Posterior vena cava (tissue), 2 donors: ENCODE measurements around the gene SYNPR. TPM values are rescaled to one million over a fixed set of nuclear protein-coding genes. Genes with fewer than 3 reads are reported as not detected.

Experiments used
- DNase-seq: peaks from one replicate; pipeline ENCODE4 v3.0.0-alpha.2; 2020; ENCODE audit warnings: low spot score
- intact Hi-C, 2 donors: fragments of 100-400 bp; cut with DNase I; formaldehyde crosslinking; loops; one replicate each; pipeline versions ENCODE4 v1.14.1 to v1.14.2; 2022 to 2023
- total RNA-seq, 2 donors: library from RNA; stranded (reverse); fragmentation: NEBNext Ultra II Directional; extraction: Animal tissue kit (Norgen Biotek cat#: 25700); gene quantifications; one replicate each; pipeline ENCODE4 v1.2.1, GENCODE V29; 2021
- donor health status: DM: yes; HTN: yes; CAD: no.
- donor health status: DM: yes; HTN: yes; CAD: no.

The SYNPR gene
- total RNA-seq, 2 donors from 2014 or later = not detected

DNA sequence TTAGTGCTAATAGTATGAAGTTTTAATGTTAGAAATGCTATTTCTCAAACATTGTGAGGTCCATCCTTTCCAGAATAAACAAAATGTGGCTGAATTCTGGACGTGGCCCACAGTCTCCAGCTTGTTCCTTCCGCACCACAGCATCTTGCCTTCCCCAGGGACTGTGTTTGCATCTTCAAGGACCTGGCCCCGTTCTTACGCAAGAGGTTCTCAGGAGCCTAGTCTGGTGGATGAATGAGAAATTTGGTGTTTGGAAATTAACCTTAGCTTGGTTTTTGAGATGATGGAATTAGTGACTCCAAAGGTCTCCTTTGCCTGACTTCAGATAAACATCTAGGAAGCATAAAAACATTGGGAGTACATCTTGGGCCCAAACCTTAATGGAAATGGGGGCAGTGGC is 18.1 kb downstream of the SYNPR start:
- no peak for DNase-seq
- intact Hi-C loops = no loop called here

DNA sequence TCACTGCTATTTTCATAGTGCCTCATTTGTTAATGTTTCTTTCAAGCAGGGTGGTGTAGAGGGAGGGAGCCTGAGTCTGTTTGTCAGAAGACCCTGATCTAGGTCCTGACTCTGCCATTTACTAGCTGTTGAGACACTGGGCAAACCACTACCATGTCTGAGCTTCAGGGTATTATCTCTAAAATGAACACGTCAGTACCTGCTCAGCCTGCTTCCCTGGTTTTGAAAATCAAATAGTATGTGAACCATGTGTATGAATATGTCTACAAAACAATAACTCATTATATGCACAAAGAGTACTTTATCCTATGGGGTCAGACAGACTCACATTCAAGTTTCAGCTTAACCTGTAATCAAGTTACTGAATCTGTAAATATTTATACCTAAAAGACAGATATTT is 25.1 kb downstream of the SYNPR start:
- no peak for DNase-seq
- intact Hi-C loops = no loop called here

DNA sequence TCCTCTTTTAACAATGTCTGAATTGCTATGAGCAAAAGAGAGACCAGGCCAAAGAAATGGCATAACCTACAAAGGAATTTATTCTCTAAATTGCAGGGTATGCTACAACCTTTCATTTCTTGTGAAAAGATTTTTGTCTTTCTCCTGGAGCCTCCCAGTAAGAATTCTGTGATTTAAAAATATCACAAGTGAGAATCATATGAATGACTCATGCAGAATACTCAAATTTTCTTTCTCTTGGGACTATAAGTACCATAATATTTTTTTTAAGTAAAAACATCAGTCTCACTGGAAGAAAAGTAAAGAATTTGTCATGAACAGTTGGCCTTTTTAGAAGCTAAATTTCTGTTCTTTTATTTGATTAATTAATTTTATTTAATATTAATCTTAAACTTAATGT is 26.3 kb downstream of the SYNPR start:
- no peak for DNase-seq
- intact Hi-C loops = no loop called here

DNA sequence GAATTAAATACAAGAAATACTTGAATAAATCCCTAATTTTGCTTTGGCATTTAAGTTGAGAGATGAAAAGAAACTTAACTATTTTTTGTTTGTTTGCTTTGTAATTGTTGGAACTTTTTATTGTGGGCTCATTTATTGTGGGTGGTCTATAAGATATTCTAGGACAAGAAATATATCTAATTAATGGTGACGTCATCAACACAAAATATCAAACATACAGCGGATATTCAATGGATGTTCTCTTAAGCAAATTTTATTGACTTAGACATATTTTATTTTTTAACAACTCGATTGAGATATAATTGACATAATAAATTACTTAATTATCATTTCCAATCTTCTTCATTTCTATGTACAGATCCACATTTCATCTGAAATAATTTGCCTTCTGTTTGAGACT is 30.0 kb downstream of the SYNPR start:
- no peak for DNase-seq
- intact Hi-C loops = no loop called here

DNA sequence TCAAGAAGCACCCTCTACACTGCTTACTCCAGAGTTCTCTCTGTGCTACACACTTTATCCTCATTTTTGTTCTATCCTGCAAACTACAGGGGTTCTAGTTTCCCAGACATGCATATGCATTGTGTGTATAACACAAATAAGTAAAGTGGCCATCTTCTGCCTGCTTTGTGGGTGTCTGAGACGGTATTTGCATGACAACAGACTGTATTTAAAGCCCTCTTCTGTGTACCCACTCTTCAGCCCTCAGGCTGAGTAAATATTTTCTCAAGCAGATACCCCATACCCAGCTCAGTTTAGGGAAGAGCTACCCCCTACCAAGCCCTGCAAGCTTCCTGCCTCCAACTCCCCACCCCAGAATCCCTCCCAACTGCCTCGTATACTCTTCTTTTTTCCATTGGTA is 31.7 kb downstream of the SYNPR start:
- intact Hi-C loops = no loop called here
- no peak for DNase-seq

DNA sequence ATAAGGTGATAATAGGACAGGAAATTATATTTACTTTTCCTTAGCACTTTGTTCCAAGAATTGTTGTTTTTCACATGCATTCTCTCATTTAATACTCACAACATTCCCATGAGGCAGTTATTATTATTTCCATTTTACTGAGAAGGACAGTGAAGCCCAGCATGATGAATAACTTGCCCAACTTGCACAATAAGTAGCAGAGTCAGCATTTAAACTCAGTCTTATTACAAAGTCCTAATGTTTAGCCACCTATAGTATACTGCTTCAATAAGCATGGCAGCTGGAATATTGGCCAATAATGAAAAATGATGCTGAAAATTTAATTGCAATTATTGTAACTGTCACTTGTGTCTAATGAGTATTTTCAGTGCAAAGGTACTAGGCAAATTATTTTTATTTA is 45.7 kb downstream of the SYNPR start:
- intact Hi-C loops = no loop called here
- DNase-seq = no peak

DNA sequence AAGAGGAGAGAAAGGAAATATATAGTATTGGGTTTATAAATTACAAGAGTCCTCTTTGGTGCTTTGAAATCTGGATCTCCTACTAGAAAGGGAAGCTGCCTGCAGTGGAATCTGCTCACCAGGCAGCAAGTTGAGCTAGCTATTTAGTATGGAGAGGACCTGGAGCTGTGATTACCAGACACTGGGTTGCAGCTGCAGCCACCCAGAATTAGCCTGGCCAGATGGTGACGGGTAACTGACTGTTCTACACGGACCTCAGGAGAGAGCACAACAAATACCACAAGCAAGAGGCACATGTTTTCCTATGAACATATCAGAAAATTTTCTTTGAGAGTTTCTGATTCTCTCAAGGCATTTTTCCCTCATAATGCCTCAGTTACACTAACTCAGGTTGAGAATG is 46.5 kb downstream of the SYNPR start:
- intact Hi-C loops = no loop called here
- no peak for DNase-seq

DNA sequence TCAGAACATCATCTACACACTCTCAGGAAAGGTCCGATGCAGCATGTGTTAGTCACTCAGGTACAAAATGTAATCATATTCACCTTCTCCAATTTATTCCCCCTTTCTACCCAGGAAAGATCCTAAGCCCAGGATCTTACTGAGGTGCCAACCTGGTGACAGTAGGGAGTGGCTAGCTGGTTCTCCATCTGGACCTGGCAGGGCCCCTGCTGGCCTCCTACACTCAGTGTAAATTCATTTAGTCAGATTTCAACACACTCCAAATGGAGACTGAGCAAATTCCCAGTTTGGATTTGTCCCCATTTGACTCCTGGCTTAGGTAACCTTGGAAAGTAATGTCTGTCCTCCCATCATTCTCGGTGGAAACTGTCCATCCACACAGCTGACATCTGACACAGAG is 47.3 kb downstream of the SYNPR start:
- intact Hi-C loops = no loop called here

DNA sequence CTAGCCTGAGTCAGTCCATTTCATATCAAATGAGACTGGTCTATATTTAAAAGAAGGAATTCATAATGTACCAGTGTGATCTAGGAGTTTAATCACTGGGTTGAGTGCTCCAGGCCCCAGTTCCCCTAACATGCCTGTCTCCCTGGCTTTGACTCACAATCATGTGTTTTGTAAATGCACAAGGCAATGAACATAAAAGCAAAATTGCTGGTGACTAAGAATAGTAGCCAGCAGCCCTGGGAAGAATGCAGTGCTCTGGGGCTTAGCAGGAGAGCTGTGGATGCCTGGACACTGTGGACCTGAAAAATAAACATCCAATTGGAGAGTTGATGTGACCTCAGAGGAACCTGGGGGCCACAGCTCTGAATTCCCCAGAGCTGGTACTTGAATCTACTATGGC is 50.3 kb downstream of the SYNPR start:
- intact Hi-C loops = no loop called here
- DNase-seq = no peak

More for the DNA sequence above, 47.3 kb downstream of the SYNPR start:
- DNase-seq = no peak

DNA sequence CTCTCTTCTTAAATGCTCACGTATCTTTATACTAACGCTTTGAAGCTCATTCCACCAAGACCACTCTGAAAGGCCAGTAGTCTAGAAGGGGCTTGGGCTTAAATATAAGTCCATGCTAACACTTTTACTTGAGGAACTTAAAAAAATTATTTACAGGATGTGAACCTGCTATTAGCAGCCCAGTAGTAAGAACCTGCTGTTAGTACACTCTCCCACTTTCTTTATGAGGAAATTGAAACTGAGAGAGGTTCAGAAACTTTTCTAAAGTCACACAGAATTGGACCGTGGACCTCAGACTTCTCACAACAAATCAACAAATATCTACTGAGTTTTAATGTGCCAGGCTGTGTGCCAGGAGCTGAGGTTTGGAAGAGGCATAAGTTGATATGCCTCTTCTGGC is 53.4 kb downstream of the SYNPR start:
- DNase-seq = no peak
- intact Hi-C loops = loop anchor here in 1 of 2 donors (2.0 kb wide), 1 partner anchor 61 kb away; no protein-coding TSS in a partner anchor

DNA sequence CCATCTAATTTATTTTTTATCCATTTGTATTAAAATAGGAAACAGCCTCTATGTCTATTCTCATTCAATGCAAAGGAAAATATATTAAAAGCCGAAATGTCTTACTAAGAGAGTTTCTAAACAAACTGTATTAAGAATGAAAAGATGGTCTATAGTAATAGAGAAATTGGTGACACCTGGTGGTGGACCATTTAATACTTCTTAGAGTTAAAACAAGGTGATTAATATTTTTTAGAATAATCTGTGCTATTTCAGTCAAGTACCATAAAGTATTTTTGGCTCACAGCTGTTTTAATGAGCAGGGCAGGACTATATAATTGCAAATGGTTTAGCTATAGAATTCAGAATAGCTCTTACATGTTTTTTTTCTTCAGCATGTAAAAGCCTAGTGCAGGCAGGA is 55.7 kb downstream of the SYNPR start:
- no peak for DNase-seq
- intact Hi-C loops = no loop called here

DNA sequence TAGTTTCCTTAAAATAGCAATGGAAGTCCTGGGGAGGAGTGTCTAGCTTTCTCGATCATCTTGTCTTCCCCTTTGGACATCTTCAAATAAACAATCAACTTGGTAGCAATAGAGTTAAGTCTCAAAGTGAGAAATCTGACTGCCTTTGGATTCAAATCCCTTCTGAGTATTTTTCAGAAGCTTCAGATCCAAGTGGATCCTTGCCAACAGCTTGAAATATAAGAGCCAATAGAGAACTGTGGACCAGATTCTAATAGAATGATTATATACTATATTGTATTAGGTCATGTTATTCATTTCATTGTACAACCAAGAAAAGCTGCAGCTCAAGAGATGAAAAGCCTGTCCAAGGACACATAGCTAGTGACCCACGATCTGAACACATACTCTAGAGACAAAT is 60.2 kb downstream of the SYNPR start:
- intact Hi-C loops = no loop called here
- DNase-seq = no peak

DNA sequence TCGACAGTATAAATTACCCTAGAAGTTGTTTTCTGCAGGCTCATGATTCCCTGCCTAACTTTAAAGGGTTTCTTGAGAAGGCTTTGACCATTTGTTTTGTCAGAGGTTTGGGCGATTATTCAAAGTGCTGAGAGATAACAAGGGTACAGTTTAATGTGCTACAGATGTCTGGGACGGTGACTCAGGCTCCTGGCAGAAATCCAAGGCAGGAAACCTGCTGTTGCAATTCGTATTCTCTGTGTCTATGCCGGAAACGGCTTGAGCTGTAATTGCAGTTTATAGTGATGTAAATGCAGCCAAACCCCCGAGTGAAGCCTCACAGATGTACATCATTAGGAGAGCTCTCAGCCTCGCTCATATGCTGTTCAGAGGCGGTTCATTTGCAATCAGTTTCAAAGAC is 65.6 kb downstream of the SYNPR start:
- intact Hi-C loops = no loop called here
- DNase-seq = peak; percentile 91

DNA sequence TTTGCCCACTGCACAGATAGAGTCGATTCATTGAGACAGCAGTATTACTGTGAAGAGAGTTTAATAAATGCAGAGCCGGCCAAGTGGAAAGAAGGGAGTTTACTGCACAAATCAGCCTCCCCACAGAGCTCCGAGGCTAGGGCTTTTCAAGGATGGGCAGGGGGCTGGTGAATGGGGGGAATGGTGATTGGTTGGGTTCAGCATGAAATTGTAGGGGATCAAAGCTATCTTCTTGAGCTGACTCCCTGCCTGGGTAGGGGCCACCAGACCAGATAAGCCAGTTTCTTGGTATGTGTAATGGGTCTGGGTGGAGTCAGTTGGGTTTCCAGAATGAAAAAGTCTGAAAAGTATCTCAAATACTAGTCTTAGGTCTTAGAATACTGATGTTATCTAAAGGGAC is 66.6 kb downstream of the SYNPR start:
- intact Hi-C loops = no loop called here
- DNase-seq = no peak

DNA sequence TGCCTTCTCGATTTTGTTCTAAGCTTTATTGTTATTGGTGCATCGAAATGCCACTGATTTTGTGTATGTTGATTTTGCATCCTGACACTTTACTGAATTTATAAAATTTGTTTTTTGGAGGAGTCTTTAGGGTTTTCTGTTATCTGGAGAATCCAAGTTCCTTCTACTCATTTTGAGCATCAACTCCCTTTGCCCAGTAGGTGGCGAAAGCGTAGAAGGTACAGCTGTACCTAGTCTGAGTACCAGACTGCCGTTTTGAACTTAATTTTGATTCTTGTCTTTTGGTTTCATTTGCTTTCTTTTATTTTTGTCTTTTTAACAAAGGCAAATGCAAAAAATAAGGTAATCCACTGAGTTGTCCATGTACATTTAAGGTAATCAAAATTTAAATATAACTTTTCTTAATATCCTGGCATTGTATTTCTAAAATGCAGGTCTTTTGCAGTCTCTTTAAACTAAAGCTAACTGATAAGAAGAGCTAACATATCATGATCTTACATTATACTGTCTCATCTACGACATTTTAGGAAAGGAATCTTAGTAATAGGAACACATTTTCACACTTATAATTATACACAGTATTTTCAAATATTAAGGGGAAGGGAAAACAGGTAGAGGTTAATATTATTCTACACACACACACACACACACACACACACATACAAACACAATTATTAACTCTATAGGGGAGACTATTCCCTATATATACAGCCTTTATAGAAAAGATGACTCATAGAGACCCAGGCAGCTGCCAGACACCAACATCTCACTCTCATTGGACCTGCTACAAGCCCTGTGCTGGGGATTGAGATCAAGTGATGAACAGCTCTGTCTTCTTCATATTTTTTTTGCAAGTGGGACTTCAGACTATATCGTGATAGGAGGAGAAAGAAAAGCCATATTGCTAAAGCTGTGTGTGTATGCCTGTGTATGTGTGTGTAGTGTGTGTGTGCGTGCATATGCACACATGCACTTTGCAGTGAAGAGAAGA is 71.8 kb downstream of the SYNPR start:
- intact Hi-C loops = loop anchor here in 1 of 2 donors (2.0 kb wide), 1 partner anchor 467 kb away; no protein-coding TSS in a partner anchor
- DNase-seq = no peak

DNA sequence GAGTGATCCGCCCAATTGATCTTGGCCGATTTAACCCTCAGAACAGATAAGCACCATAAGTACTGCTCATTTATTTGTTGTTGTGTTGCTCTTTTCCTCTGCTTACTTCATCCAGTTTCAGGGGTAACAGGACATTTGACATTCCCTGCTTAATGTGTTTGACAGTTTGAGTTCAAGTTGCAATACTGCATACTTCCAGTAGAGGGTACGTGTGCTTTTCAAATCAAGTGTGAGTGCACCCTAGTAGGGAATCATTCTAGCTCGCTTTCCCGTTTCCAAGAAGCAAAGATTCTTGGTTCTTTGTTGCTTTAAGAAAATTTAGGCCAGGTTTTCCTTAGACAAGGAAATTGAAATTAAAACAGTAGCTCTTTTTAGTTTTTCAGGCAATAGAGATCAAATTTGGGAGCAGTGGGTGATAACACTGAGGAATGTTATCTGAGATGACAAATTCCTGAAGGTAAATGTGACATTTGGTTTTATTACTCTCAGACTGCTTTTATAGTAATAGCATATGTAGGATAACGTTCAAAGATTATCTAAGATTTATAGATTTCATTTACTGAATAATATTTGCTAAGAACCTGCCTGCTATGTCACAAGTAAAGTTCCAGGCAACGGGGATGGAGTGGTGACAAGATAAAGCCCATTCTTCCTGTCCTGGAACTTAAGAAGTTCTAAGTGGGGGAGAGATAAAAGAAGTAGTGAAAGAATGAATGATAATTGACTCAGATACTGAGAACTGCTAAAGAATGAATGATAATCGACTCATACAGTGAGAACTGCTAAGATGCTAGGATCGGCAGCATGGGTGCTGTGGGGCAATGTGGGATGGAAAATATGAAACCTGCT is 73.3 kb downstream of the SYNPR start:
- no peak for DNase-seq
- intact Hi-C loops = loop anchor here in 1 of 2 donors (2.0 kb wide), 1 partner anchor 465 kb away; no protein-coding TSS in a partner anchor

DNA sequence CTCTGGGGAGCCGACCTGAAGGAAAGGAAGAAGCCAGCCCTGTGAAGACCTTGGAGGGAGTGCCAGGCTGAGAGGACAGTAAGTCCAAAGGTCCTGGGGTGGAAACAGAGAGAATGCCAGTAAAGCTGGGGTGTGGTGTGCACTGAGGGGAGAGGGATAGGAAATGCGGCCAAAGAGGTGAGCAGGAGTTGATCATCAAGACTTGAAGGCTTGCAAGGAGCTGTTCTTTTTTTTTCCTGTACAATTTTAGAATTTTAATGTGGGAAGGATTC is 73.8 kb downstream of the SYNPR start:
- intact Hi-C loops = no loop called here

DNA sequence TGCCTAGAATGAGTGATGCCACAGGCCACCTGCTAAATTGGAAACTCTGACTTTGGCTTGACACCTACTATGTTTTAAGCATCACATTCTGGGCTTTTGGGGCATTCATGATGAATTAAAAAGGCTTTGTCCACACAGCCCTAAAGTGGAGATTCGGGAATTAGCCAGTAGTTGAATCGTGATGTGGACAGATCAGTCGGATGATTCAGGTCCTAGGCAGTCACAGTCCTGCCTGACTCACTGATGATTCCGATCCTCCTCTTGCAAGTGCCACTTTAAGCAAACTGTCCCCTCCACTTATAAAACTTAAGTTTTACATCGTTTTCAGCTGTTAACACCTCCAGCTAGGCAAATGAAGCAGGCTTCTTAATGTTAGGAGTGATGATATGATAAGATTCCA is 75.3 kb downstream of the SYNPR start:
- no peak for DNase-seq
- intact Hi-C loops = no loop called here

More for the DNA sequence above, 73.8 kb downstream of the SYNPR start:
- DNase-seq = no peak

DNA sequence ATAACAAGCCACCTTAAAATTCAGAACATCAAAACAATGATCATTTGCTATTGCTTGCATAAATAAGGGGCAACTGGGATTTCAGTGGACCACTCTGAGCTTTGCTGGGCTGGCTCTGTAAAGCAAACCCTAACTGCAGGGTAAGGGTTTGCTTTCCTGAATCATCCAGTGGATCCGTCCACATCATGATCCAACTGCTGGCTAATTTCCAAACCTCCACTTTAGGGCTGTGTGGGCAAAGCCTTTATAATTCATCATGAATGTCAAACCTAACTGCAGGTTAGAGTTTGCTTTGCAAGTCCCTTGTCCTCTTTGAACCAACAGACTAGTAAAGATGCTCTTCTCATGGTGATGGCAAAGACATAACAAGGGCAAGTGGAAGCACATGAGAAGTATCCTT is 76.1 kb downstream of the SYNPR start:
- intact Hi-C loops = no loop called here
- DNase-seq = no peak

DNA sequence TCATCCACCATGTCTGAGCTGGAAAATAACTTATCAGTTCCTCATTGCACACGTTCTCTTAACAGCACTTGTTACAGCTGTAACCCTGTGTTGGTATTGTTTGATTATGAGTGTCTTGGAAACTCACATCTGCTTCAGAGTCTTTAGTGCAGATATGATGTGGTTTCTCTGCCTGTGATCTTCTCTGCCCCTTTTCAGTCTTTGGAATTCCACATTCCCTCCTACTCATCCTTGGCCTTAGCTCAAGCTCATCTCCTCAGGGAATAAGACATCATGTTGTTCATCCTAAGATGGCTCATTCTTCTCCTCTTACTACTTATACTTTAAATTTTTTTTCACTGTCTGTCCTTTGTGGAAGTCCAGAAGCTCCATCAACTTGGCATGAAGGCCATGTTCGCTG is 77.7 kb downstream of the SYNPR start:
- intact Hi-C loops = no loop called here
- no peak for DNase-seq
